ENCODE results near the gene ATP1B1. TPM values are rescaled to one million over a fixed set of nuclear protein-coding genes. Genes with fewer than 3 reads are reported as not detected.

Gene ATP1B1
- total RNA-seq, 1 experiment from 2014 or later, result 118 TPM

- peaks cover 5% of the 10 kb centered on the region; the same call in 1 of the 2 replicates for H3K36me3 ChIP-seq (ENCODE audit: control insufficient read depth, insufficient read depth, low read length)
- TF ChIP-seq CTCF (IDR thresholded peaks at IDR 0.05) (no peak), TCF7L2 (IDR thresholded peaks at IDR 0.05; ENCODE audit: low read depth, low read length) (no peak), POLR2AphosphoS5 (IDR thresholded peaks at IDR 0.05; ENCODE audit: low read depth, low read length) (no peak), SIN3A (IDR thresholded peaks at IDR 0.05; ENCODE audit: borderline replicate concordance, insufficient read depth, low read depth, low read length) (no peak), REST (IDR thresholded peaks at IDR 0.05; ENCODE audit: insufficient read depth in 1 of 2, low read depth in 2 of 2, low read length in 1 of 2) (no peak)
- no peak overlapping the region for H3K27ac ChIP-seq (ENCODE audit: low read length)
- H3K9me3 ChIP-seq (ENCODE audit: control insufficient read depth, insufficient read depth, low read depth, low read length), result no peaks in the 10 kb centered on the region
- intact Hi-C loops (cut with micrococcal nuclease; ENCODE audit: unreplicated experiment), result no loop called here
- no peaks in the 10 kb centered on the region for H3K27me3 ChIP-seq (ENCODE audit: control insufficient read depth, insufficient read depth, low read length)
- in situ Hi-C loops (cut with HindIII; ENCODE audit: low pct_unique_long_range_greater_than_20kb, low sequenced_read_pairs), result no loop called here
- CTCF ChIA-PET, result no interaction called here
- ATAC-seq (no peak), DNase-seq (ENCODE audit: low read depth, low spot score) (no peak)
- POLR2A ChIA-PET, result no interaction called here
- no peak overlapping the region for H3K4me3 ChIP-seq (ENCODE audit: low read depth in 2 of 2, low read length in 2 of 2)
- TSS peak; percentile 24 for BruUV-seq (replicated peaks)
- peaks cover 26% of the 10 kb centered on the region for H3K4me1 ChIP-seq (ENCODE audit: control insufficient read depth, insufficient read depth, low read length)
Measured at GRCh38 chr1:169117014-169117413, 10.5 kb downstream of the ATP1B1 start.

GRCh38 chr1:169117599-169117998 is 11.1 kb downstream of the ATP1B1 start:
- intact Hi-C loops (cut with micrococcal nuclease; ENCODE audit: unreplicated experiment), result no loop called here
- Histone ChIP-seq H3K36me3 (ENCODE audit: control insufficient read depth, insufficient read depth, low read length) (peaks cover 2% of the 10 kb centered on the region; the same call in 1 of the 2 replicates), H3K9me3 (ENCODE audit: control insufficient read depth, insufficient read depth, low read depth, low read length) (no peaks in the 10 kb centered on the region), H3K27ac (ENCODE audit: low read length) (no peak overlapping the region), H3K4me1 (ENCODE audit: control insufficient read depth, insufficient read depth, low read length) (peaks cover 21% of the 10 kb centered on the region), H3K27me3 (ENCODE audit: control insufficient read depth, insufficient read depth, low read length) (no peaks in the 10 kb centered on the region), H3K4me3 (ENCODE audit: low read depth in 2 of 2, low read length in 2 of 2) (no peak overlapping the region)
- CTCF ChIA-PET, result no interaction called here
- in situ Hi-C loops (cut with HindIII; ENCODE audit: low pct_unique_long_range_greater_than_20kb, low sequenced_read_pairs), result no loop called here
- POLR2A ChIA-PET, result no interaction called here
- no peak for DNase-seq (ENCODE audit: low read depth, low spot score)
- no TSS peak for BruUV-seq (replicated peaks)
- no peak for ATAC-seq
- TF ChIP-seq TCF7L2 (IDR thresholded peaks at IDR 0.05; ENCODE audit: low read depth, low read length), result no peak
- no peak for TF ChIP-seq CTCF (IDR thresholded peaks at IDR 0.05)
- TF ChIP-seq SIN3A (IDR thresholded peaks at IDR 0.05; ENCODE audit: borderline replicate concordance, insufficient read depth, low read depth, low read length), result no peak
- TF ChIP-seq POLR2AphosphoS5 (IDR thresholded peaks at IDR 0.05; ENCODE audit: low read depth, low read length), result no peak
